Mucosa of descending colon (tissue), 3 donors: ENCODE data around the gene ZSCAN31. TPM values are rescaled to one million over a fixed set of nuclear protein-coding genes. Genes with fewer than 3 reads are reported as not detected.
A peak's percentile ranks its signal among the peaks of the same experiment; 100 is the strongest.
"Not testable (repeated sequence)": the region's sequence is repeated elsewhere in the genome, so short reads cannot be mapped to it uniquely, and the experiment has no call there.

Experiments used
- ATAC-seq: fragments of 200-7000 bp; cut with Tn5 transposase; one replicate; pipeline ENCODE4 v1.9.1; 2020; ENCODE audit warnings: mild to moderate bottlenecking, moderate library complexity
- DNase-seq, 3 donors: peaks; one replicate each; pipeline ENCODE4 v3.0.0-alpha.2; 2020
- H3K36me3 ChIP-seq: fragments of 200-600 bp; one replicate; pipeline ENCODE4 v1.8.0; 2021; ENCODE audit warnings: low read depth, mild to moderate bottlenecking
- H3K4me1 ChIP-seq: fragments of 200-600 bp; one replicate; pipeline ENCODE4 v1.8.0; 2021; ENCODE audit warnings: low read depth, mild to moderate bottlenecking
- H3K4me3 ChIP-seq: fragments of 200-600 bp; one replicate; pipeline ENCODE4 v1.8.0; 2021; ENCODE audit warnings: mild to moderate bottlenecking
- H3K9me3 ChIP-seq: fragments of 200-600 bp; one replicate; pipeline ENCODE4 v1.8.0; 2021; ENCODE audit warnings: mild to moderate bottlenecking
- intact Hi-C, 2 donors: fragments of 100-400 bp; cut with DNase I in 1 of 2; cut with micrococcal nuclease in 1 of 2; formaldehyde crosslinking; loops; one replicate each; pipeline versions ENCODE4 v1.11.0 to v1.11.1; 2022; cut with DNase I, micrococcal nuclease
- total RNA-seq, 3 donors: library from RNA; stranded (reverse); fragmentation: NEBNext Ultra II Directional in 2 of 3; extraction: Animal tissue kit (Norgen Biotek cat#: 25700) in 2 of 3; gene quantifications; one replicate each; pipeline versions ENCODE4 v1.2.1 to v1.2.4, GENCODE V29; 2021 to 2023
- TF ChIP-seq, protein P1 (sequence below): fragments of 200-600 bp; IDR thresholded peaks from one replicate; pipeline ENCODE4 v1.8.0; 2022; ENCODE audit warnings: antibody characterized with exemption, mild to moderate bottlenecking
- donor health status: DM: no; HTN: no; CAD: no; lungs with moderate emphysema.
- donor health status: DM: no; HTN: no; CAD: no.
- donor health status: DM: no; HTN: yes; CAD: no.

The ZSCAN31 gene
- total RNA-seq, 3 donors from 2014 or later: 6.3 to 20.5 (median 8.7) TPM

DNA sequence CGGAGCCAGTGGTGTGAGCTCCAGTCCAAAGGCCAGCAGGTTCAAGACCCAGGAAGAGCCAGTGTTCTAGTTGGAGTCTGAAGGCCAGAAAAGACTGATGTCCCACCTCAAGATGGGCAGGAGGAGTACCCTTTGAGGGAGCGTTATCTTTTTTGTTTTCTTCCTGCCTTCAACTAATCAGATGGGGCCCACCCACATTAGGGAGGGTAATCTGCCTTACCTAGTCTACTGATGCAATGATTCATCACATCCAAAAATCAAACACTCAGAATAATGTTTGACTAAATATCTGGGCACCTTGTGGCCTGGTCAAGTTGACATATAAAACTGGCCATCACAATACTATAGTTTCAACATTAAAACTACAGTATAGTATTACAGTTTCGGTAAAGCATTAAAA lies 33.5 kb upstream of the ZSCAN31 start:
- TF ChIP-seq, protein P1, sequence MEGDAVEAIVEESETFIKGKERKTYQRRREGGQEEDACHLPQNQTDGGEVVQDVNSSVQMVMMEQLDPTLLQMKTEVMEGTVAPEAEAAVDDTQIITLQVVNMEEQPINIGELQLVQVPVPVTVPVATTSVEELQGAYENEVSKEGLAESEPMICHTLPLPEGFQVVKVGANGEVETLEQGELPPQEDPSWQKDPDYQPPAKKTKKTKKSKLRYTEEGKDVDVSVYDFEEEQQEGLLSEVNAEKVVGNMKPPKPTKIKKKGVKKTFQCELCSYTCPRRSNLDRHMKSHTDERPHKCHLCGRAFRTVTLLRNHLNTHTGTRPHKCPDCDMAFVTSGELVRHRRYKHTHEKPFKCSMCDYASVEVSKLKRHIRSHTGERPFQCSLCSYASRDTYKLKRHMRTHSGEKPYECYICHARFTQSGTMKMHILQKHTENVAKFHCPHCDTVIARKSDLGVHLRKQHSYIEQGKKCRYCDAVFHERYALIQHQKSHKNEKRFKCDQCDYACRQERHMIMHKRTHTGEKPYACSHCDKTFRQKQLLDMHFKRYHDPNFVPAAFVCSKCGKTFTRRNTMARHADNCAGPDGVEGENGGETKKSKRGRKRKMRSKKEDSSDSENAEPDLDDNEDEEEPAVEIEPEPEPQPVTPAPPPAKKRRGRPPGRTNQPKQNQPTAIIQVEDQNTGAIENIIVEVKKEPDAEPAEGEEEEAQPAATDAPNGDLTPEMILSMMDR: no peak
- no peak for ATAC-seq
- intact Hi-C loops: no loop called here

DNA sequence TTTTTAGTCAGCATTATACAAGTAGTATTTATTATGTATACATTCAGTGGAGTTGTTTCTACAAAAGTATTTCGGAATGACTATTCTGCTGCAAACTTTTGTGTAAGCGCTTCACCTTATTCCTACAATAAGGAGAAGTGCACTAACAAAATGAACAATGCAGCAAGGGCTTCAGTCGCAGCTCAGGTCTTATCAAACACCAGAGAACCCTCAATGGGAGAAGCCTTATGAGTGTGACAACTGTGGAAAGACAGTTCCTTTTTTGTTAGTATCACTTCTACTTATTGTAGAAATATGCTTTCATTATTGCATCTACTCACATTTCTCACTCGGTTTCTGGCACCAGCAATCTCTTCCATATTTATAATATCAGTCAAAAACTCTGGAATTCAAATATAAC lies 32.6 kb upstream of the ZSCAN31 start:
- H3K36me3 ChIP-seq: no peaks in the 10 kb centered on the region
- ATAC-seq (peak; percentile 31), DNase-seq (no peak)
- no peaks in the 10 kb centered on the region for H3K9me3 ChIP-seq
- H3K4me1 ChIP-seq: no peaks in the 10 kb centered on the region
- TF ChIP-seq, protein P1: no peak
- H3K4me3 ChIP-seq: no peak overlapping the region
- intact Hi-C loops: no loop called here

More for the DNA sequence above, 33.5 kb upstream of the ZSCAN31 start:
- Histone ChIP-seq H3K4me1 (no peaks in the 10 kb centered on the region), H3K9me3 (no peaks in the 10 kb centered on the region), H3K4me3 (no peak overlapping the region), H3K36me3 (no peaks in the 10 kb centered on the region)
- no peak for DNase-seq

DNA sequence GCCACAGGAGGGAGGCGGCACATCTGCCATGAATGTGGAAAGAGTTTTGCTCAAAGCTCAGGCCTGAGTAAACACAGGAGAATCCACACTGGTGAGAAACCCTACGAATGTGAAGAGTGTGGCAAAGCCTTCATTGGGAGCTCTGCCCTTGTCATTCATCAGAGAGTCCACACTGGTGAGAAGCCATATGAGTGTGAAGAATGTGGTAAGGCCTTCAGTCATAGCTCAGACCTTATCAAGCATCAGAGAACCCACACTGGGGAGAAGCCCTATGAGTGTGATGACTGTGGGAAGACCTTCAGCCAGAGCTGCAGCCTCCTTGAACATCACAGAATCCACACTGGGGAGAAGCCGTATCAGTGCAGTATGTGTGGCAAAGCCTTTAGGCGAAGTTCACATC lies 29.6 kb upstream of the ZSCAN31 start:
- ATAC-seq, DNase-seq, intact Hi-C loops, H3K9me3 ChIP-seq, H3K4me1 ChIP-seq, H3K4me3 ChIP-seq, H3K36me3 ChIP-seq: not testable (repeated sequence)

- Histone ChIP-seq H3K4me3 (no peak overlapping the region), H3K9me3 (no peaks in the 10 kb centered on the region), H3K4me1 (peaks cover 3% of the 10 kb centered on the region), H3K36me3 (no peaks in the 10 kb centered on the region)
- intact Hi-C loops: no loop called here
- ATAC-seq (no peak), DNase-seq (no peak)
- TF ChIP-seq, protein P1: no peak
Observed at GRCh38 chr6:28360961-28361360, 25.0 kb upstream of the ZSCAN31 start.

GRCh38 chr6:28359562-28359961 lies 23.6 kb upstream of the ZSCAN31 start:
- not testable (repeated sequence) for H3K36me3 ChIP-seq, DNase-seq, H3K9me3 ChIP-seq, H3K4me3 ChIP-seq, ATAC-seq
- intact Hi-C loops: loop anchor here (10.0 kb wide), 1 partner anchor 225 kb away; no protein-coding TSS in a partner anchor
- H3K4me1 ChIP-seq: peaks cover 12% of the 10 kb centered on the region

- DNase-seq (no peak), ATAC-seq (no peak)
- H3K4me3 ChIP-seq: no peak overlapping the region
- H3K4me1 ChIP-seq: peaks cover 16% of the 10 kb centered on the region
- intact Hi-C loops: loop anchor here (10.0 kb wide), 1 partner anchor 222 kb away; no protein-coding TSS in a partner anchor
- TF ChIP-seq, protein P1: no peak
- H3K36me3 ChIP-seq: no peaks in the 10 kb centered on the region
- no peaks in the 10 kb centered on the region for H3K9me3 ChIP-seq
Observed at GRCh38 chr6:28357036-28357435, 21.1 kb upstream of the ZSCAN31 start.

- peak in 1 of 3 donors; percentile 27 for DNase-seq
- Histone ChIP-seq H3K4me1 (peaks cover 16% of the 10 kb centered on the region), H3K9me3 (no peaks in the 10 kb centered on the region), H3K4me3 (no peak overlapping the region), H3K36me3 (no peaks in the 10 kb centered on the region)
- ATAC-seq: no peak
- intact Hi-C loops: loop anchor here (10.0 kb wide), 1 partner anchor 222 kb away; no protein-coding TSS in a partner anchor
- TF ChIP-seq, protein P1: no peak
Observed at GRCh38 chr6:28356666-28357020, 20.7 kb upstream of the ZSCAN31 start.
